DMS114 treated with DMSO at 0.1 percent for 48 hours (cell line): ENCODE data around the gene SPAG9.
"Not testable (repeated sequence)": the region's sequence is repeated elsewhere in the genome, so short reads cannot be mapped to it uniquely, and the experiment has no call there.

Experiments used
- DNase-seq: peaks from one replicate; lab custom pipeline; 2025; ENCODE audit not compliant: unreplicated experiment; lab: John Stamatoyannopoulos, UW

Gene SPAG9

GRCh38 chr17:51144266-51145022 lies 23.8 kb upstream of the SPAG9 start:
- DNase-seq: no peak

GRCh38 chr17:51142597-51142996 lies 21.9 kb upstream of the SPAG9 start:
- no peak for DNase-seq

GRCh38 chr17:51135956-51136355 lies 15.3 kb upstream of the SPAG9 start:
- DNase-seq: no peak

GRCh38 chr17:51133365-51133764 lies 12.7 kb upstream of the SPAG9 start:
- no peak for DNase-seq

- no peak for DNase-seq
Observed at GRCh38 chr17:51132964-51133319, 12.3 kb upstream of the SPAG9 start.

DNA sequence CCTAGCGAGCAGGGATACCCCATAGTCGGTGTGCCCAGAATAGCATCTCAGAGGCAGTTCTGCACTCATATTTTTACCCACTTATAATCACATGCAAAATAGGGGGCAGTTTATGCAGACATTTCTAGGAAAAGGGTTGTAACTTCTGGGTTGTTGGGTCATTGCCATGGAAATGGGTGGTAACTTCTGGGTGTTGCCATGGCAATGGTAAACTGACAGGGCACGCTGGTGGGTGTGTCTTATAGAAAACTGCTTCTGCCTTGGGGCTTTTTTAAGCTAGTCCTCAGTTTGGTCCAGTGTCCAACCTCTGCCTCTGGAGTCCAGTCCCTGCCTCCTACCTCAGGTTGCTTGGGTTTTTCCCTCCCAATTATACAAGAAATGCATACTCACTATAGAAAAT lies 7.4 kb upstream of the SPAG9 start:
- no peak for DNase-seq

DNA sequence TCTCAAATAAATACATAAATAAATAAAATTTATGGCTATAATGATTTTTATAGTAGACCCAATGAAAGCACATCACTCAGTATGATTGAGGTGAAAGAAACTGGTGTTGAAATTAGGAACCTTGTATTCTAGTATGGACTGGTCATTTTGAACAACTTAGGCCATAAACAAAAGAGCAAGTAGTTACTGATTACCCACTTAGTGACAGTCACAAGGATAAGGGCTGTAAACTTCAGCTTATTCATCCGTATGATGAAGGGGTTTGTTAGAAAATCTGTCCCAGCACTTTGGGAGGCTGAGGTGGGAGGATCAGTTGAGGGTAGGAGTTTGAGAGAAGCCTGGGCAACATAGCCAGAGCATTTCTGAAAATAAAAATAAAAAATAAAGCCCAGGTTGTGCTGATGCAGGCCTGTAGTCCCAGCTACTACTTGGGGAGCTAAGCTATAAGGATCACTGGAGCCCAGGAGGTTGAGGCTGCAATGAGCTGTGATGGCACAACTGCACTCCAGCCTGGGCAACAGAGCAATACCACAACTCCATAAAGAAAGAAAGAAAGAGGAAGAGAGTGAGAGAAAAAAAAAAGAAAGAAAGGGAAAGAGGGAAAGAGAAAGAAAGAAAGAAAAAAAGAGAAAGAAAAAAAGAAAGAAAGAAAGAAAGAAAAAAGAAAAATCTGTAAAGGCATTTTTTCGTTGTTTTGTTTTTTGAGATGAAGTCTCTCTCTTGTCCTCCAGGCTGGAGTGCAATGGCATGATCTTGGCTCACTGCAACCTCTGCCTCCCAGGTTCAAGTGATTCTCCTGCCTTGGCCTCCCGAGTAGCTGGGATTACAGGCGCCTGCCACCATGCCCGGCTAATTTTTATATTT lies 4.2 kb upstream of the SPAG9 start:
- DNase-seq: no peak

- DNase-seq: not testable (repeated sequence)
Observed at GRCh38 chr17:51122473-51123115, 1.9 kb upstream of the SPAG9 start.

DNA sequence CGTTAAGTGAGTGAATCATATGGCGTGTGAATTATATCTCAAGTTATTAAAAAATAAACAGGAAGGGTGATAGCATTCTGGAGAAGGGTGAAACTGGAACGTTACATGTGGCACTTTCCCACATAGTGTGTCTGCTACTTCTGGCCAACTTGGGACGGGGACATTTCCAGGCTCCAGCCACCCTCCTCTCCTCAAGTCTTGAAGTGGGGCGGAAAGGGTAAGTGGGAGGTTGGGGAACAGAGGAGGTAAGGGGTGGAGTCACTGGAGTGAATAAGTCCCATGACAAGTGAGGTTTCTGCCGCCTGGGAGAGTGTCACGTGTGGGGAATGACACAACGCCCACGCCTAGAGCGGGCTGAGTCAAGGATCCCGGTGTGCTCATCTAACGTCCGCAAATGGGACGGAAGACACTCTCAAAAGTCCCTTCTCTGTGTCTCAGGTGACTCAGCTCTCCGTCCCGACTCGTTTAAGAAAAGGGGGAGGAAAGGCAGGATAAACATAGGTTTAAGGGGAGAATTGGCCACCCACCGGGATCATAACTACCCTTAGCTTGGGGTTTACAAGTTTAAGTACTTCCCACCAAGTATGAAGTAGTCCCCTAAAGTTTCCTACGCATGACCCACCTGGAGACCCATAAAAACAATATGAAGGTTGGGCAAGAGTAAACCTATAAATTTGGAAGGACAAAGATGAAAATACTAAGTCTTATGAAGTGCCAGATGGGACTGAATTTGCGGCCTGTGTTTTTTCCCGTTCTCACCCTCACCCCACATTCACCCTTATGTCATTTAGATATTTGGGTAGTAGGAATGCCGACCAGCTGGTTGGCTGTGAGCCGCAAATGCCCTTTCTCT lies 1.2 kb upstream of the SPAG9 start:
- no peak for DNase-seq

DNA sequence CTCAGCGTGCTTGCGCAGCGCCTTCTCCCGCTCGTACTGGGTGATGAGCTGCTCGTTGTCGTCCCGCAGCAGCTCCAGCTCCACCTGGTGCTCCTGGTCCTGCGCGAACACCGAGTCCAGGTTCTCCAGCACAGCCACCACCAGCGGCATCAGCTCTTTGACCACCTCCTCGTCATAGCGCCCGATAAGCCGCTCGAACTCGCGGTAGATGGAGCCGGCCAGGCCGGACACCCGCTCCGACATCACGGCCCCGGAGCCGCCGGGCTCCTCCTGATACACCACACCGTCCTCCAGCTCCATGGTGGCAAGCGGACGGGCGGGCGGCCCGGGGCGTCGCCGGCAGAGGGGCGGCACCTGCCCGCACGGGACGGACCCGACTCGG lies 320 bp downstream of the SPAG9 start:
- DNase-seq: no peak

- DNase-seq: peak; percentile 57
Observed at GRCh38 chr17:51119415-51120356, 982 bp downstream of the SPAG9 start.

DNA sequence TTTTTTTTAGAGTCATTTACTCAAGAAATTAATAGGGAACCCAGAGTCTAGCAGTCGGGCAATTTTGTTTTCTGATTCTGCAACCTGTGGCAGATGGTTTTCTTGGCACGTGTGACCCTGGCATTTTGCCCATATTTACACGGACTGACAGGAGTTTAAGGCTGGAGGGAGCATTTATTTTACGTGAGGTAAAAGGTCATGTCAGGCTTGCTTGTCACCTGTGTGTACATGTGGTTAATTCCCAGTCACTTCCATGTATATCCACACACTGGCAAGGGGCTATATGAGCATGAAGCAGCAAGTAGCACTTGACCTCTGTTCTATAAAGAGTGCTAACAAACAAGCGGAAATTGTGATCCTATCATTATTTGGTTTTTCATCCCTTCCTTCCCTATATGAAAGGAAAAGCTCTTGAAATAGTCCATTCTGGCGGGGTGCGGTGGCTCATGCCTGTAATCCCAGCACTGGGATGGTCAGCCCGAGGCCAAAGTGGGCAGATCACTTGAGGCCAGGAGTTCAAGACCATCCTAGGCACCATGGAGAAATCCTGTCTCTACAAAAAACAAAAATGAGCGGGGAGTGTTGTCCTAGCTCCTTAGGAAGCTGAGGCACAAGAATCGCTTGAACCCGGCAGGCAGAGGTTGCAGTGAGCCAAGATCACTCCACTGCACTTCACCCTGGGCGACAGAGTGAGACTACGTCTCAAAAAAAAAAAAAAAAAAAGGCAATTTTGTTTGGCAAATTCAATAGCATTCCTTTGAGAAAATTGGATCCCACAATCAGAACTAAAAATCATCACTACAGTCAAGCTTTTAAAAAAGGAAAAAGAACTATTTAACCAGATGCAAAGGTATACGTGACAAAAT lies 2.1 kb downstream of the SPAG9 start:
- no peak for DNase-seq

GRCh38 chr17:51115179-51115578 lies 5.5 kb downstream of the SPAG9 start:
- DNase-seq: no peak

GRCh38 chr17:51112303-51113222 lies 8.1 kb downstream of the SPAG9 start:
- not testable (repeated sequence) for DNase-seq

GRCh38 chr17:51107778-51108177 lies 12.9 kb downstream of the SPAG9 start:
- DNase-seq: no peak

- DNase-seq: peak; percentile 30
Observed at GRCh38 chr17:51103451-51103850, 17.2 kb downstream of the SPAG9 start.

DNA sequence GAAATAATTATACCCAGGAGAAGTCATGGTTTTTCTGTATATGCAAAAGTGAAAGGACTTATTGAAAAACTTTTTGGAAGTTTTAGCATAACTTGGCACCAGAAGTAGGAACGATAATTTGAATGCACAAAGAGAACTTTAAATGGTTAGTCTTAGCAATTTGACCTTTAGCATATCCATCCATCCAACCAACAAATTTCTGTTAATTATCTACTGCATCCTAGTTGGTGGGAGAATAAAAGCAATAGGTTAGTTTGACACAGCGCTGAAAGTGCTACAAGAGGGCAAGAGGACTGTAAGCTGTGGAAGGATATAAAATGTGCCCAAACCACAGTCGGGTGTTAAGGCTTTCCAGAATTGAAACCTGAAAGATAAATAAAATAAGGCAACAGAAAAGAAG lies 17.6 kb downstream of the SPAG9 start:
- no peak for DNase-seq
